ENCODE results near the gene ACAP3. TPM values are rescaled to one million over a fixed set of nuclear protein-coding genes. Genes with fewer than 3 reads are reported as not detected.

The ACAP3 gene
- total and polyA plus RNA-seq, 4 donors = 2.7 to 24.8 (median 15.0) TPM

DNA sequence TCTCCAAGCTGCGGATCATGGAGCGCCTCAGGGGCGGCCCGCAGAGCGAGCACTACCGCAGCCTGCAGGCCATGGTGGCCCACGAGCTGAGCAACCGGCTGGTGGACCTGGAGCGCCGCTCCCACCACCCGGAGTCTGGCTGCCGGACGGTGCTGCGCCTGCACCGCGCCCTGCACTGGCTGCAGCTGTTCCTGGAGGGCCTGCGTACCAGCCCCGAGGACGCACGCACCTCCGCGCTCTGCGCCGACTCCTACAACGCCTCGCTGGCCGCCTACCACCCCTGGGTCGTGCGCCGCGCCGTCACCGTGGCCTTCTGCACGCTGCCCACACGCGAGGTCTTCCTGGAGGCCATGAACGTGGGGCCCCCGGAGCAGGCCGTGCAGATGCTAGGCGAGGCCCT, 19.6 kb upstream of the ACAP3 start:
- no peak overlapping the region for H3K4me3 ChIP-seq (ENCODE audit: low read depth in 1 of 3, low read length in 3 of 3)
- H3K27me3 ChIP-seq (ENCODE audit: control insufficient read depth in 4 of 4, insufficient read depth in 4 of 4, low read length in 3 of 4) = no peaks in the 10 kb centered on the region
- no peak overlapping the region for H3K27ac ChIP-seq (ENCODE audit: low read depth in 1 of 2, low read length in 2 of 2)
- peaks cover 12 to 38% (median 26%) of the 10 kb centered on the region in 4 donors for H3K4me1 ChIP-seq (ENCODE audit: control insufficient read depth in 4 of 4, insufficient read depth in 4 of 4, low read length in 3 of 4)
- H3K36me3 ChIP-seq (ENCODE audit: control insufficient read depth in 4 of 4, insufficient read depth in 3 of 4, low read depth in 1 of 4, low read length in 3 of 4) = peaks cover 0 to 11% (median 6%) of the 10 kb centered on the region in 4 donors
- no peaks in the 10 kb centered on the region for H3K9me3 ChIP-seq (ENCODE audit: control insufficient read depth in 4 of 4, low read length in 3 of 4)
- TF ChIP-seq, protein P1, sequence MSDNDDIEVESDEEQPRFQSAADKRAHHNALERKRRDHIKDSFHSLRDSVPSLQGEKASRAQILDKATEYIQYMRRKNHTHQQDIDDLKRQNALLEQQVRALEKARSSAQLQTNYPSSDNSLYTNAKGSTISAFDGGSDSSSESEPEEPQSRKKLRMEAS (IDR thresholded peaks at IDR 0.05) = no peak
- TF ChIP-seq, protein P2, sequence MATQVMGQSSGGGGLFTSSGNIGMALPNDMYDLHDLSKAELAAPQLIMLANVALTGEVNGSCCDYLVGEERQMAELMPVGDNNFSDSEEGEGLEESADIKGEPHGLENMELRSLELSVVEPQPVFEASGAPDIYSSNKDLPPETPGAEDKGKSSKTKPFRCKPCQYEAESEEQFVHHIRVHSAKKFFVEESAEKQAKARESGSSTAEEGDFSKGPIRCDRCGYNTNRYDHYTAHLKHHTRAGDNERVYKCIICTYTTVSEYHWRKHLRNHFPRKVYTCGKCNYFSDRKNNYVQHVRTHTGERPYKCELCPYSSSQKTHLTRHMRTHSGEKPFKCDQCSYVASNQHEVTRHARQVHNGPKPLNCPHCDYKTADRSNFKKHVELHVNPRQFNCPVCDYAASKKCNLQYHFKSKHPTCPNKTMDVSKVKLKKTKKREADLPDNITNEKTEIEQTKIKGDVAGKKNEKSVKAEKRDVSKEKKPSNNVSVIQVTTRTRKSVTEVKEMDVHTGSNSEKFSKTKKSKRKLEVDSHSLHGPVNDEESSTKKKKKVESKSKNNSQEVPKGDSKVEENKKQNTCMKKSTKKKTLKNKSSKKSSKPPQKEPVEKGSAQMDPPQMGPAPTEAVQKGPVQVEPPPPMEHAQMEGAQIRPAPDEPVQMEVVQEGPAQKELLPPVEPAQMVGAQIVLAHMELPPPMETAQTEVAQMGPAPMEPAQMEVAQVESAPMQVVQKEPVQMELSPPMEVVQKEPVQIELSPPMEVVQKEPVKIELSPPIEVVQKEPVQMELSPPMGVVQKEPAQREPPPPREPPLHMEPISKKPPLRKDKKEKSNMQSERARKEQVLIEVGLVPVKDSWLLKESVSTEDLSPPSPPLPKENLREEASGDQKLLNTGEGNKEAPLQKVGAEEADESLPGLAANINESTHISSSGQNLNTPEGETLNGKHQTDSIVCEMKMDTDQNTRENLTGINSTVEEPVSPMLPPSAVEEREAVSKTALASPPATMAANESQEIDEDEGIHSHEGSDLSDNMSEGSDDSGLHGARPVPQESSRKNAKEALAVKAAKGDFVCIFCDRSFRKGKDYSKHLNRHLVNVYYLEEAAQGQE (IDR thresholded peaks at IDR 0.05) = no peak
- TF ChIP-seq JUND (IDR thresholded peaks at IDR 0.05) (no peak), HNF4A (conservative IDR thresholded peaks at IDR 0.05) (no peak), GABPA (IDR thresholded peaks at IDR 0.05 in 1 of 2, conservative IDR thresholded peaks at IDR 0.05 in 1 of 2) (no peak), FOXA2 (IDR thresholded peaks at IDR 0.05) (no peak), YY1 (IDR thresholded peaks at IDR 0.05) (no peak), SP1 (IDR thresholded peaks at IDR 0.05) (no peak), FOXA1 (IDR thresholded peaks at IDR 0.05) (no peak), EGR1 (IDR thresholded peaks at IDR 0.05; ENCODE audit: low read depth in 2 of 2) (no peak), TAF1 (conservative IDR thresholded peaks at IDR 0.05) (no peak), NR2F2 (IDR thresholded peaks at IDR 0.05) (no peak), RAD21 (IDR thresholded peaks at IDR 0.05) (no peak), RXRA (IDR thresholded peaks at IDR 0.05) (no peak), HNF4G (IDR thresholded peaks at IDR 0.05) (no peak)
- TF ChIP-seq, protein P3, sequence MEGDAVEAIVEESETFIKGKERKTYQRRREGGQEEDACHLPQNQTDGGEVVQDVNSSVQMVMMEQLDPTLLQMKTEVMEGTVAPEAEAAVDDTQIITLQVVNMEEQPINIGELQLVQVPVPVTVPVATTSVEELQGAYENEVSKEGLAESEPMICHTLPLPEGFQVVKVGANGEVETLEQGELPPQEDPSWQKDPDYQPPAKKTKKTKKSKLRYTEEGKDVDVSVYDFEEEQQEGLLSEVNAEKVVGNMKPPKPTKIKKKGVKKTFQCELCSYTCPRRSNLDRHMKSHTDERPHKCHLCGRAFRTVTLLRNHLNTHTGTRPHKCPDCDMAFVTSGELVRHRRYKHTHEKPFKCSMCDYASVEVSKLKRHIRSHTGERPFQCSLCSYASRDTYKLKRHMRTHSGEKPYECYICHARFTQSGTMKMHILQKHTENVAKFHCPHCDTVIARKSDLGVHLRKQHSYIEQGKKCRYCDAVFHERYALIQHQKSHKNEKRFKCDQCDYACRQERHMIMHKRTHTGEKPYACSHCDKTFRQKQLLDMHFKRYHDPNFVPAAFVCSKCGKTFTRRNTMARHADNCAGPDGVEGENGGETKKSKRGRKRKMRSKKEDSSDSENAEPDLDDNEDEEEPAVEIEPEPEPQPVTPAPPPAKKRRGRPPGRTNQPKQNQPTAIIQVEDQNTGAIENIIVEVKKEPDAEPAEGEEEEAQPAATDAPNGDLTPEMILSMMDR (IDR thresholded peaks at IDR 0.05; ENCODE audit: low read depth, low read length, missing input control) = no peak
- TF ChIP-seq, protein P4, sequence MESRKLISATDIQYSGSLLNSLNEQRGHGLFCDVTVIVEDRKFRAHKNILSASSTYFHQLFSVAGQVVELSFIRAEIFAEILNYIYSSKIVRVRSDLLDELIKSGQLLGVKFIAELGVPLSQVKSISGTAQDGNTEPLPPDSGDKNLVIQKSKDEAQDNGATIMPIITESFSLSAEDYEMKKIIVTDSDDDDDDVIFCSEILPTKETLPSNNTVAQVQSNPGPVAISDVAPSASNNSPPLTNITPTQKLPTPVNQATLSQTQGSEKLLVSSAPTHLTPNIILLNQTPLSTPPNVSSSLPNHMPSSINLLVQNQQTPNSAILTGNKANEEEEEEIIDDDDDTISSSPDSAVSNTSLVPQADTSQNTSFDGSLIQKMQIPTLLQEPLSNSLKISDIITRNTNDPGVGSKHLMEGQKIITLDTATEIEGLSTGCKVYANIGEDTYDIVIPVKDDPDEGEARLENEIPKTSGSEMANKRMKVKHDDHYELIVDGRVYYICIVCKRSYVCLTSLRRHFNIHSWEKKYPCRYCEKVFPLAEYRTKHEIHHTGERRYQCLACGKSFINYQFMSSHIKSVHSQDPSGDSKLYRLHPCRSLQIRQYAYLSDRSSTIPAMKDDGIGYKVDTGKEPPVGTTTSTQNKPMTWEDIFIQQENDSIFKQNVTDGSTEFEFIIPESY (IDR thresholded peaks at IDR 0.05) = no peak
- TF ChIP-seq, protein P5, sequence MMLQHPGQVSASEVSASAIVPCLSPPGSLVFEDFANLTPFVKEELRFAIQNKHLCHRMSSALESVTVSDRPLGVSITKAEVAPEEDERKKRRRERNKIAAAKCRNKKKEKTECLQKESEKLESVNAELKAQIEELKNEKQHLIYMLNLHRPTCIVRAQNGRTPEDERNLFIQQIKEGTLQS (IDR thresholded peaks at IDR 0.05) = no peak
- 93% methylated on average over 40 of the region's 40 CpGs for WGBS
- DNase-seq (ENCODE audit: low spot score) = no peak
- H3K9ac ChIP-seq (ENCODE audit: low read depth in 1 of 2, low read length in 2 of 2) = no peak overlapping the region

All from liver (tissue), 9 donors.